Ovary (tissue), 9 donors: ENCODE results near the gene MAML2. TPM values are rescaled to one million over a fixed set of nuclear protein-coding genes. Genes with fewer than 3 reads are reported as not detected.

Source experiments
- DNase-seq, 5 donors: peaks; one replicate each; pipeline ENCODE4 v3.0.0-alpha.2; 2019 to 2020
- H3K27ac ChIP-seq, 2 donors: fragments of 200-600 bp; one replicate each; pipeline versions ENCODE4 v1.5.1 to v1.8.0; 2019 to 2022
- H3K27me3 ChIP-seq: fragments of 200-600 bp; one replicate; pipeline ENCODE4 v1.8.0; 2022
- H3K36me3 ChIP-seq: fragments of 200-600 bp; sonication (generic); one replicate; pipeline ENCODE4 v1.5.1; 2019
- H3K4me1 ChIP-seq: one replicate; pipeline ENCODE4 v1.8.1; 2013; ENCODE audit warnings: mild to moderate bottlenecking, moderate library complexity; ENCODE audit not compliant: insufficient read depth
- H3K4me3 ChIP-seq: fragments of 200-600 bp; sonication (generic); one replicate; pipeline ENCODE4 v1.5.1; 2017
- H3K9me3 ChIP-seq, 2 donors: fragments of 200-600 bp in 1 of 2; sonication (generic) in 1 of 2; one replicate each; pipeline versions ENCODE4 v1.5.1 to v1.8.1; 2013 to 2019; ENCODE audit warnings: mild to moderate bottlenecking in 1 of 2, moderate library complexity in 1 of 2
- EP300 ChIP-seq: sonication (generic); formaldehyde crosslinking; IDR thresholded peaks from one replicate; pipeline ENCODE4 v1.6.1; 2017; ENCODE audit warnings: antibody characterized with exemption
- POLR2A ChIP-seq: fragments of 450-650 bp; IDR thresholded peaks from one replicate; pipeline ENCODE4 v1.6.1; 2017; ENCODE audit warnings: antibody characterized with exemption, mild to moderate bottlenecking, moderate library complexity
- WGBS, 3 donors: extraction: QIAGEN DNeasy Blood & Tissue Kit in 1 of 3; methylation state at CpG; one replicate each; pipeline versions ENCODE4 v1.1.5 to v1.1.7; 2013 to 2017; 5-methylcytosine and 5-hydroxymethylcytosine counted together
- intact Hi-C, 4 donors: fragments of 100-400 bp; cut with DNase I; formaldehyde crosslinking; loops; one replicate each; pipeline versions ENCODE4 v1.11.0 to v1.15.1; 2022 to 2023
- polyA plus RNA-seq, 2 donors: library from polyadenylated mRNA; stranded (reverse); fragments of 200-250 nt in 1 of 2; fragments of 350-450 nt in 1 of 2; fragmentation: Illumina TruSeq in 1 of 2; extraction: RNeasy Lipid Tissue Mini Kit (QIAGEN cat#74804) in 1 of 2; gene quantifications; one replicate each; pipeline ENCODE4 v1.2.3, GENCODE V29; 2013 to 2014
- total RNA-seq, 7 donors: library from RNA; depleted of rRNA in 2 of 7; stranded (reverse); fragments of >200 nt in 2 of 7; fragmentation: NEBNext Ultra II Directional in 3 of 7; extraction: Animal tissue kit (Norgen Biotek cat#: 25700) in 3 of 7; gene quantifications; one replicate each; pipeline versions ENCODE4 v1.1.0 to v1.2.4, GENCODE V29; 2016 to 2023
- TF ChIP-seq, protein P1 (sequence below), 3 donors: fragments of 450-650 bp in 2 of 3; fragments of 200-600 bp in 1 of 3; IDR thresholded peaks; one replicate each; pipeline versions ENCODE4 v1.5.1 to v1.8.0; 2016 to 2022; ENCODE audit warnings: antibody characterized with exemption in 3 of 3, mild to moderate bottlenecking in 1 of 3
- donor health status: DM: no; HTN: no; CAD: no; lungs with moderate emphysema.
- donor health status: DM: no; HTN: no; CAD: no.
- donor health status: Bipolar disorder and iron deficiency.
- donor health status: DM: yes; HTN: yes; CAD: no.
- donor health status: DM: no; HTN: no; CAD: no.
- donor health status: DM: yes; HTN: yes; CAD: no.

Gene MAML2
- total and polyA plus RNA-seq, 9 donors = 7.3 to 17.5 (median 14.6) TPM

DNA sequence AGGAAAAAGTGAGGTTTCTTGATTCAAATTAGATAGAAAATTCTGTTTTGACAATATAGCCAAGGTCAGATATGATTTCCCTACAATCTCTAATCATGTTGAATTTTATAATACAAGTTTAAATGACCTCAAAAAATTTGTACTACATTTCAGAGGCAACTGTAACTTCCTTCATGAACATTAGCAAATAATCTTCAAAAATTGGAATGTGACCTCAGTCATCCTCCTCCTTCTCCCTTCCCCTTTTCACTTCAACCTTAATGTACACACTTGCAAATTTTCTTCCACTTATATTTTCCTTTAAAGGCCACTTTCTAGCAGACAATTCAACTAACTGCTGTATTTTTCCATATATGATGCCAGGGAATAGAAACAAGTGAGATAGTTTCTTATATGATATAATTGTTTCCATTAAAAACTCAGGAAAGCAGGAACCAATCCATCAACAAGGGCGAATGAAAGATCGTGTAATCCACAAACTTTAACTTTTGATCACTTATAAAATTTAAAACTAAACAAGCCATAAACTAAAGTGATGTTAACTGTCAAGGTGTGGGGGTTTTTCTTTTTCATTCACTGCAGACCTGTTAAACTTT lies 60.3 kb downstream of the MAML2 start:
- H3K4me3 ChIP-seq = no peak overlapping the region
- DNase-seq = no peak
- intact Hi-C loops = no loop called here
- TF ChIP-seq, protein P1, sequence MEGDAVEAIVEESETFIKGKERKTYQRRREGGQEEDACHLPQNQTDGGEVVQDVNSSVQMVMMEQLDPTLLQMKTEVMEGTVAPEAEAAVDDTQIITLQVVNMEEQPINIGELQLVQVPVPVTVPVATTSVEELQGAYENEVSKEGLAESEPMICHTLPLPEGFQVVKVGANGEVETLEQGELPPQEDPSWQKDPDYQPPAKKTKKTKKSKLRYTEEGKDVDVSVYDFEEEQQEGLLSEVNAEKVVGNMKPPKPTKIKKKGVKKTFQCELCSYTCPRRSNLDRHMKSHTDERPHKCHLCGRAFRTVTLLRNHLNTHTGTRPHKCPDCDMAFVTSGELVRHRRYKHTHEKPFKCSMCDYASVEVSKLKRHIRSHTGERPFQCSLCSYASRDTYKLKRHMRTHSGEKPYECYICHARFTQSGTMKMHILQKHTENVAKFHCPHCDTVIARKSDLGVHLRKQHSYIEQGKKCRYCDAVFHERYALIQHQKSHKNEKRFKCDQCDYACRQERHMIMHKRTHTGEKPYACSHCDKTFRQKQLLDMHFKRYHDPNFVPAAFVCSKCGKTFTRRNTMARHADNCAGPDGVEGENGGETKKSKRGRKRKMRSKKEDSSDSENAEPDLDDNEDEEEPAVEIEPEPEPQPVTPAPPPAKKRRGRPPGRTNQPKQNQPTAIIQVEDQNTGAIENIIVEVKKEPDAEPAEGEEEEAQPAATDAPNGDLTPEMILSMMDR (IDR thresholded peaks at IDR 0.05) = no peak
- TF ChIP-seq POLR2A = no peak
- no peak for TF ChIP-seq EP300
- no peaks in the 10 kb centered on the region for H3K4me1 ChIP-seq
- 81 to 90% (median 85%) methylated on average over 2 of the region's 2 CpGs for WGBS, 3 donors
- no peaks in the 10 kb centered on the region for H3K9me3 ChIP-seq
- H3K27ac ChIP-seq = no peak overlapping the region
- H3K27me3 ChIP-seq = no peaks in the 10 kb centered on the region
- no peaks in the 10 kb centered on the region for H3K36me3 ChIP-seq

DNA sequence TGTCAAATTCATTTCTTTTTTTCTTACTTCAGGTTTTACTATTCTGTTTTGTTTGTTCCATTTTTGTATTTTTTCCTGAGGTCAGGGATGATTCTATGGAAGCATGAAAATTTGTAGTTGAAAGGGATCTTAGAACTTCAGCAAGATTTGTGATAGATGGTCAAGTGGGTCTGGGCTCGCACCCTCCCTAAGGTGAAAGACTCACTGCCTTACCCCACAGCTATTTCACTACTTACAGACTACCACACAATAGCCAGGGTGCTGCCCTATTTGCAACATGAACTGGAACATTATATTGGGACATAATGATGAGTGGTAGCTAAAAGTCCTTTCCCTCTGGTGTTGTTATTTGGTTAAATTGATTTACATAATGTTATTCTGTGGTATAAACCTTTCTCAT lies 62.6 kb downstream of the MAML2 start:
- intact Hi-C loops = no loop called here
- no peak overlapping the region for H3K4me3 ChIP-seq
- no peaks in the 10 kb centered on the region for H3K27me3 ChIP-seq
- no peak for DNase-seq
- no peaks in the 10 kb centered on the region for H3K36me3 ChIP-seq
- no peaks in the 10 kb centered on the region for H3K9me3 ChIP-seq
- WGBS, 3 donors = 96 to 100% (median 100%) methylated on average over 1 of the region's 1 CpG
- TF ChIP-seq POLR2A (no peak), EP300 (no peak)
- TF ChIP-seq, protein P1 (IDR thresholded peaks at IDR 0.05) = no peak
- no peak overlapping the region for H3K27ac ChIP-seq
- no peaks in the 10 kb centered on the region for H3K4me1 ChIP-seq

DNA sequence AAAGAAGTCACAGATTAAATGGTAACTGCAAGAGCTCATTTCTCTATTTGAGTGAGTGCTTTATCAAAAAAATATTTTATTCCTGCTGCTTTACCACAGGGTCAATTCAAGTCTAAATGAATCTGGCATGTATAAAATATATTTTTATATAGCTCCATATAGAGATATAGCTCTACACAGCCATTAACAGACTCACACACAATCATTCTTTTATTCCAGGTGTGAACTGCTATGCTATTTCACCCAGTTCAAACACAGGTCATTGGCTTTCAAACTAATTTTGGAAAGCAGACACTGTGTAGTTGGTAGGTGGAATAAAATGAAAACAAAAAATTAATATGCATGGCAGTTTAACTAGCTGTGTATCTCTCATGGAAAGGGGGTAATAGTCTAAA lies 63.1 kb downstream of the MAML2 start:
- Histone ChIP-seq H3K36me3 (no peaks in the 10 kb centered on the region), H3K4me3 (no peak overlapping the region), H3K9me3 (no peaks in the 10 kb centered on the region), H3K4me1 (peaks cover 1% of the 10 kb centered on the region), H3K27ac (no peak overlapping the region), H3K27me3 (no peaks in the 10 kb centered on the region)
- DNase-seq = no peak
- intact Hi-C loops = no loop called here
- TF ChIP-seq POLR2A = no peak
- TF ChIP-seq EP300 = no peak
- TF ChIP-seq, protein P1 (IDR thresholded peaks at IDR 0.05) = no peak

DNA sequence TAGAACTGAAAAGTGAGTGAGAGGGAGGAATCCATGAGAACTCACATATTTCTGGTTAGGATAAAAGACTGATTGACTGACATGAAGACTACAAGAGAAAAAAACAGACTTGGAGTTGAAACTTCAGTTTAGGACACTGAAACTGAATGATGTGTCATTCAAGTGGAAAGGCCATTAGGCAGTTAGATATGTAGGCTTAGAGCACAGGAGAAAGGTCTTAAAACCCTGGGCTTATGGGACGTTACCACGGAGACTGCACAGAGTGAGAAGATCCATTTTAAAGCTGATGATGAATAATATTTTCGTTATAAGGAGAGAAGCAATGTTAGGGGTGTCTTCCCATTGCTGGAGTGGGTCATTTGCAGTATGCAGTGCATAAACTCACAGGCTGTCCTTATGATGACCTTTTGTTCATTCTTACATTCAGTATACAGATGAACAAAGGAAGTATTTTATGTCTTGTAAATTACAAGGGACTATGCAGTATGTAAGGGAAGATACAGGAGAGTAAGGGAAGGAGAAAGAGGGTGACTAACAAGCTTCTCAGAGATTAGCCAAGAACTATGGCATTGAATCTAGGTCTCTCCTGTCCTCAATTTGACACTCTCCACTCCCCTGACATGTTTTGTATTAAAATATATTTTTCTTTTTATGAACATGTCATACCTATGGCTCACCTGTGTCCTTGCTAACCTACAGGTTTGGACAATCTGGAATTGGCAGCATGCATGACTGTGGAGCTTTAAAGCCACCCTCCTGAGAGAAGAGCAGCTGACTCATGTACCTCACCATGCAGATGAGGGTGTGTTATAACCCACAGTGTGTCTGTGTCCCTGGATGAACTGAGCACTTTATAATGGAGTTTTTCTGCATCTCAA lies 63.7 kb downstream of the MAML2 start:
- Histone ChIP-seq H3K27me3 (no peaks in the 10 kb centered on the region), H3K4me3 (no peak overlapping the region), H3K27ac (no peak overlapping the region), H3K4me1 (peaks cover 1% of the 10 kb centered on the region), H3K9me3 (no peaks in the 10 kb centered on the region), H3K36me3 (no peaks in the 10 kb centered on the region)
- no peak for TF ChIP-seq EP300
- TF ChIP-seq, protein P1 (IDR thresholded peaks at IDR 0.05) = no peak
- TF ChIP-seq POLR2A = no peak
- intact Hi-C loops = no loop called here
- no peak for DNase-seq
- WGBS, 3 donors = 86 to 91% (median 88%) methylated on average over 3 of the region's 3 CpGs
